SK-N-SH (cell line): Measurements from ENCODE around the gene SESTD1. TPM values are rescaled to one million over a fixed set of nuclear protein-coding genes. Genes with fewer than 3 reads are reported as not detected.
A peak's percentile ranks its signal among the peaks of the same experiment; 100 is the strongest.

Experiments
- CTCF ChIA-PET: fragments of 300-600, 350-600 bp; formaldehyde crosslinking; extraction: SDS; loops from one replicate; lab custom pipeline; 2021; lab: Yijun Ruan, JAX
- POLR2A ChIA-PET: fragments of 350-600 bp; sonication (Branson Sonifier 250); formaldehyde crosslinking; extraction: SDS; loops from one replicate; lab custom pipeline; 2020; ENCODE audit warnings: antibody characterized with exemption, inconsistent platforms; lab: Yijun Ruan, JAX
- DNase-seq: peaks from one replicate; pipeline ENCODE4 v3.0.0; 2012
- H2AFZ ChIP-seq: fragments of 200-600 bp; sonication (generic); 2 replicates; pipeline ENCODE4 v1.8.1; 2016; ENCODE audit warnings: antibody characterized with exemption, mild to moderate bottlenecking, low read depth
- H3F3A ChIP-seq: fragments of 200-600 bp; sonication (generic); replicated peaks from 2 replicates; pipeline ENCODE3; 2016; ENCODE audit warnings: antibody characterized with exemption, mild to moderate bottlenecking; ENCODE audit not compliant: insufficient read depth
- H3K27ac ChIP-seq, 2 experiments: fragments of 200-500 bp in 1 of 2; fragments of 200-600 bp in 1 of 2; sonication (Bioruptor generic) in 1 of 2; sonication (generic), shearing (Covaris generic) in 1 of 2; 2 replicates each; pipeline versions ENCODE4 v1.5.1 to v1.6.1; 2014 to 2016; ENCODE audit warnings: low read depth in 2 of 2, inconsistent platforms in 1 of 2, low read length in 1 of 2, mild to moderate bottlenecking in 1 of 2, mixed read lengths in 1 of 2
- H3K27me3 ChIP-seq: fragments of 200-600 bp; sonication (generic), shearing (Covaris generic); 2 replicates; pipeline ENCODE4 v1.6.1; 2016; ENCODE audit warnings: mixed run types; ENCODE audit not compliant: insufficient read depth
- H3K36me3 ChIP-seq, 2 experiments: fragments of 200-500 bp in 1 of 2; fragments of 200-600 bp in 1 of 2; sonication (Bioruptor generic) in 1 of 2; sonication (generic) in 1 of 2; replicated peaks in 1 of 2; 2 replicates each; pipeline versions ENCODE3 to v1.5.1; 2014 to 2016; ENCODE audit warnings: low read length in 1 of 2, mild to moderate bottlenecking in 1 of 2; ENCODE audit not compliant: insufficient read depth in 2 of 2, control insufficient read depth in 1 of 2
- H3K4me1 ChIP-seq, 2 experiments: fragments of 200-500 bp in 1 of 2; fragments of 200-600 bp in 1 of 2; sonication (Bioruptor generic) in 1 of 2; sonication (generic), shearing (Covaris generic) in 1 of 2; 2 replicates each; pipeline versions ENCODE4 v1.5.1 to v1.6.1; 2014 to 2016; ENCODE audit warnings: low read depth in 1 of 2, low read length in 1 of 2, mixed run types in 1 of 2; ENCODE audit not compliant: insufficient read depth in 2 of 2, control insufficient read depth in 1 of 2
- H3K4me2 ChIP-seq: fragments of 200-600 bp; sonication (generic), shearing (Covaris generic); 2 replicates; pipeline ENCODE4 v1.6.1; 2017; ENCODE audit warnings: mixed run types
- H3K4me3 ChIP-seq, 2 experiments: fragments of 200-500 bp in 1 of 2; fragments of 200-600 bp in 1 of 2; sonication (Bioruptor generic) in 1 of 2; sonication (generic), shearing (Covaris generic) in 1 of 2; 2 replicates each; pipeline versions ENCODE4 v1.5.1 to v1.8.1; 2014 to 2016; ENCODE audit warnings: low read depth in 2 of 2, inconsistent platforms in 1 of 2, low read length in 1 of 2, mild to moderate bottlenecking in 1 of 2, mixed read lengths in 1 of 2, moderate library complexity in 1 of 2
- H3K79me2 ChIP-seq: fragments of 200-600 bp; sonication (generic); 2 replicates; pipeline ENCODE4 v1.8.1; 2017; ENCODE audit warnings: mild to moderate bottlenecking; ENCODE audit not compliant: insufficient read depth
- H3K9ac ChIP-seq: fragments of 200-600 bp; sonication (generic); 2 replicates; pipeline ENCODE4 v1.6.1; 2017; ENCODE audit warnings: mixed run types
- H3K9me2 ChIP-seq: fragments of 200-600 bp; sonication (generic); 2 replicates; pipeline ENCODE4 v1.6.1; 2017; ENCODE audit warnings: mixed run types
- H3K9me3 ChIP-seq: fragments of 200-600 bp; sonication (generic); 2 replicates; pipeline ENCODE4 v1.6.1; 2017; ENCODE audit warnings: mixed run types, mild to moderate bottlenecking, moderate library complexity
- H4K20me1 ChIP-seq: fragments of 200-600 bp; sonication (generic); 2 replicates; pipeline ENCODE4 v1.6.1; 2017; ENCODE audit warnings: mild to moderate bottlenecking, mixed run types; ENCODE audit not compliant: insufficient read depth
- EP300 ChIP-seq, 2 experiments: IDR thresholded peaks; 2 replicates each; pipeline versions ENCODE4 v1.4.0 to v1.6.1; 2012; ENCODE audit warnings: borderline replicate concordance in 1 of 2, low read depth in 1 of 2, low read length in 1 of 2
- EZH2phosphoT487 ChIP-seq: fragments of 200-600 bp; sonication (generic); IDR thresholded peaks from 2 replicates; pipeline ENCODE4 v1.6.1; 2017; ENCODE audit warnings: low read depth, mixed run types, mild to moderate bottlenecking, antibody characterized with exemption, moderate library complexity, borderline replicate concordance
- FOSL2 ChIP-seq: IDR thresholded peaks from 2 replicates; pipeline ENCODE4 v1.4.0; 2012; ENCODE audit warnings: low read depth, mild to moderate bottlenecking, moderate library complexity, borderline replicate concordance
- JUND ChIP-seq: IDR thresholded peaks from 2 replicates; pipeline ENCODE4 v1.4.0; 2012
- NRF1 ChIP-seq: IDR thresholded peaks from 2 replicates; pipeline ENCODE4 v1.6.1; 2012; ENCODE audit warnings: low read depth, mild to moderate bottlenecking, low read length
- POLR2AphosphoS5 ChIP-seq: IDR thresholded peaks from 2 replicates; pipeline ENCODE4 v1.6.1; 2012; ENCODE audit warnings: low read depth, low read length
- RCOR1 ChIP-seq: fragments of 150-350 bp; IDR thresholded peaks from 2 replicates; pipeline ENCODE4 v1.6.1; 2017; ENCODE audit warnings: antibody characterized with exemption, low read length
- RFX5 ChIP-seq: IDR thresholded peaks from 2 replicates; pipeline ENCODE4 v1.6.1; 2012; ENCODE audit warnings: mild to moderate bottlenecking, improper control_type of control experiment, low read length
- SIN3A ChIP-seq: IDR thresholded peaks from 2 replicates; pipeline ENCODE4 v1.6.1; 2012; ENCODE audit warnings: low read depth, mild to moderate bottlenecking, low read length, moderate library complexity, borderline replicate concordance
- TCF12 ChIP-seq: IDR thresholded peaks from 2 replicates; pipeline ENCODE4 v1.4.0; 2012
- TEAD4 ChIP-seq: IDR thresholded peaks from 2 replicates; pipeline ENCODE4 v1.4.0; 2012; ENCODE audit warnings: mild to moderate bottlenecking, borderline replicate concordance; ENCODE audit not compliant: insufficient read depth
- WGBS: methylation state at CpG from one replicate; pipeline ENCODE4 v1.1.6; 2017; ENCODE audit warnings: low lambda C conversion rate; 5-methylcytosine and 5-hydroxymethylcytosine counted together
- polyA plus RNA-seq, 3 experiments: library from polyadenylated mRNA; depleted of rRNA; stranded (reverse); fragments of >200 nt; gene quantifications; 2 replicates each; pipeline ENCODE4 v1.2.3, GENCODE V29; 2012
- TF ChIP-seq, protein P1 (sequence below): fragments of 150-350 bp; IDR thresholded peaks from 2 replicates; pipeline ENCODE4 v1.6.1; 2016; ENCODE audit warnings: mild to moderate bottlenecking, low read depth, low read length
- TF ChIP-seq, protein P2 (sequence below): IDR thresholded peaks from 2 replicates; pipeline ENCODE4 v1.6.1; 2012; ENCODE audit warnings: mild to moderate bottlenecking, low read depth, low read length, moderate library complexity
- TF ChIP-seq, protein P3 (sequence below): fragments of 150-350 bp; IDR thresholded peaks from 2 replicates; pipeline ENCODE4 v1.6.1; 2017; ENCODE audit warnings: antibody characterized with exemption, low read length, low read depth, borderline replicate concordance

SESTD1 gene
- polyA plus RNA-seq, 1 of the 3 experiments (the other 2 are of a cell fraction), result 4.6 TPM

DNA sequence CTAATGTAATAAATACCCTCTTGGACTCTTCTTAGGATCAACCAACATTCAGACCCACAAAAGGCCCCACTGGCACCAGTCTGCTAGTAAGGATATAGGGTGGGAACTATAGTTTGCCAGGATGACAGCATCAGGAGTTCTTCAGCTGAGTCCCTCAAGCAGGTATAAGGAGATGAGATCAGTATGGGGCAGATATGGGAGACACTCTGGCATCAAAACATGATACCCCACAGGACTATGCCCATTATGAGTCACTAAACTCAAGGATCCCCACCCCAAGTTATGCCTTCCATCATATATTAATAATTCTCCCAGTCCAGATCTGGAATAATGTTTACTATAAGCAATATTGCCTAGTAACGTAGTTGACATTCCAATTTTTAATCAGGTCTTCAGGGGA, 131.6 kb downstream of the SESTD1 start (continued):
- TF ChIP-seq, protein P1, sequence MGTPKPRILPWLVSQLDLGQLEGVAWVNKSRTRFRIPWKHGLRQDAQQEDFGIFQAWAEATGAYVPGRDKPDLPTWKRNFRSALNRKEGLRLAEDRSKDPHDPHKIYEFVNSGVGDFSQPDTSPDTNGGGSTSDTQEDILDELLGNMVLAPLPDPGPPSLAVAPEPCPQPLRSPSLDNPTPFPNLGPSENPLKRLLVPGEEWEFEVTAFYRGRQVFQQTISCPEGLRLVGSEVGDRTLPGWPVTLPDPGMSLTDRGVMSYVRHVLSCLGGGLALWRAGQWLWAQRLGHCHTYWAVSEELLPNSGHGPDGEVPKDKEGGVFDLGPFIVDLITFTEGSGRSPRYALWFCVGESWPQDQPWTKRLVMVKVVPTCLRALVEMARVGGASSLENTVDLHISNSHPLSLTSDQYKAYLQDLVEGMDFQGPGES, result no peak
- TF ChIP-seq, protein P2, sequence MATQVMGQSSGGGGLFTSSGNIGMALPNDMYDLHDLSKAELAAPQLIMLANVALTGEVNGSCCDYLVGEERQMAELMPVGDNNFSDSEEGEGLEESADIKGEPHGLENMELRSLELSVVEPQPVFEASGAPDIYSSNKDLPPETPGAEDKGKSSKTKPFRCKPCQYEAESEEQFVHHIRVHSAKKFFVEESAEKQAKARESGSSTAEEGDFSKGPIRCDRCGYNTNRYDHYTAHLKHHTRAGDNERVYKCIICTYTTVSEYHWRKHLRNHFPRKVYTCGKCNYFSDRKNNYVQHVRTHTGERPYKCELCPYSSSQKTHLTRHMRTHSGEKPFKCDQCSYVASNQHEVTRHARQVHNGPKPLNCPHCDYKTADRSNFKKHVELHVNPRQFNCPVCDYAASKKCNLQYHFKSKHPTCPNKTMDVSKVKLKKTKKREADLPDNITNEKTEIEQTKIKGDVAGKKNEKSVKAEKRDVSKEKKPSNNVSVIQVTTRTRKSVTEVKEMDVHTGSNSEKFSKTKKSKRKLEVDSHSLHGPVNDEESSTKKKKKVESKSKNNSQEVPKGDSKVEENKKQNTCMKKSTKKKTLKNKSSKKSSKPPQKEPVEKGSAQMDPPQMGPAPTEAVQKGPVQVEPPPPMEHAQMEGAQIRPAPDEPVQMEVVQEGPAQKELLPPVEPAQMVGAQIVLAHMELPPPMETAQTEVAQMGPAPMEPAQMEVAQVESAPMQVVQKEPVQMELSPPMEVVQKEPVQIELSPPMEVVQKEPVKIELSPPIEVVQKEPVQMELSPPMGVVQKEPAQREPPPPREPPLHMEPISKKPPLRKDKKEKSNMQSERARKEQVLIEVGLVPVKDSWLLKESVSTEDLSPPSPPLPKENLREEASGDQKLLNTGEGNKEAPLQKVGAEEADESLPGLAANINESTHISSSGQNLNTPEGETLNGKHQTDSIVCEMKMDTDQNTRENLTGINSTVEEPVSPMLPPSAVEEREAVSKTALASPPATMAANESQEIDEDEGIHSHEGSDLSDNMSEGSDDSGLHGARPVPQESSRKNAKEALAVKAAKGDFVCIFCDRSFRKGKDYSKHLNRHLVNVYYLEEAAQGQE, result no peak
- no peak for TF ChIP-seq RFX5
- no peak for TF ChIP-seq SIN3A
- no peak for TF ChIP-seq FOSL2
- TF ChIP-seq, all 33 proteins: peak for 0

DNA sequence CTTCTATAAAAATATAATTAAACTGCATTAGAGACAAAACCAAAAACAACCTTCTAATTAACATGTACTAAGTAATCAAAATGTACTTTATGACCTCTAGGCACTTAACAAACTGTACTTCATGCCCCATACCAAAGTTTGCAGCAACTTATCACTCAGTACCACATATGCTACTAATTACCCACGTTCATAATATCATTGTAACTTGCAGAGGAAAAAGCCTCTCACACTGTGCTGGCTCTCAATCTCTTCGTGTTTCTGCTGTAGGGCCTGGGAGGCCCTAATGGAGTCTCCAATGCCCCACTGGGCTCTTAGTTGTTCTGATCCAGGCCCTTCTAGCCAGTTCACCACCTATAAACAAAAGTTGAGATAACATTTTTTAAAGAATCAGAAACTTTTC, 132.6 kb downstream of the SESTD1 start:
- Histone ChIP-seq H3K4me3 (no peak overlapping the region), H3K27me3 (no peaks in the 10 kb centered on the region), H3K9me2 (no peaks in the 10 kb centered on the region), H3F3A (peaks cover 3% of the 10 kb centered on the region), H3K27ac (peak overlapping the region in 1 of 2 experiments; percentile 50; a peak in 2 of 4 replicates), H3K4me1 (peaks cover 0 to 4% of the 10 kb centered on the region in 2 experiments; a peak in 2 of 4 replicates), H3K9me3 (no peaks in the 10 kb centered on the region), H3K36me3 (peaks cover 0 to 13% of the 10 kb centered on the region in 2 experiments)
- TF ChIP-seq POLR2AphosphoS5, result no peak
- no peak for TF ChIP-seq TEAD4
- 0 out of 2 replicates have a peak, but pooled peaks have one; percentile 46 for TF ChIP-seq RCOR1
- 0 out of 4 replicates have a peak, but pooled peaks of 1 of the 2 experiments have one; percentile 32 for TF ChIP-seq EP300 (IDR thresholded peaks at IDR 0.05; ENCODE audit: borderline replicate concordance in 1 of 2, low read depth in 1 of 2, low read length in 1 of 2)
- TF ChIP-seq JUND, result no peak
- TF ChIP-seq NRF1, result no peak
- no peak for TF ChIP-seq RFX5
- no peak for TF ChIP-seq SIN3A
- TF ChIP-seq TCF12, result peak; percentile 34; the same call in 1 of the 2 replicates
- TF ChIP-seq, protein P3, sequence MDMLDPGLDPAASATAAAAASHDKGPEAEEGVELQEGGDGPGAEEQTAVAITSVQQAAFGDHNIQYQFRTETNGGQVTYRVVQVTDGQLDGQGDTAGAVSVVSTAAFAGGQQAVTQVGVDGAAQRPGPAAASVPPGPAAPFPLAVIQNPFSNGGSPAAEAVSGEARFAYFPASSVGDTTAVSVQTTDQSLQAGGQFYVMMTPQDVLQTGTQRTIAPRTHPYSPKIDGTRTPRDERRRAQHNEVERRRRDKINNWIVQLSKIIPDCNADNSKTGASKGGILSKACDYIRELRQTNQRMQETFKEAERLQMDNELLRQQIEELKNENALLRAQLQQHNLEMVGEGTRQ, result no peak
- TF ChIP-seq EZH2phosphoT487, result no peak
- TF ChIP-seq, all 33 proteins: peak for 3
- peak; percentile 25 for DNase-seq
- CTCF ChIA-PET, result interaction anchor here (0.6 to 1.4 kb wide), 4 partner anchors 13 to 387 kb away, joined by 3 to 5 read pairs (median 4); no protein-coding TSS in a partner anchor
- Histone ChIP-seq H2AFZ (no peak overlapping the region), H3K9ac (no peak overlapping the region), H3K79me2 (no peaks in the 10 kb centered on the region), H3K4me2 (no peak overlapping the region), H4K20me1 (no peaks in the 10 kb centered on the region)
- POLR2A ChIA-PET, result no interaction called here
- WGBS, result 15% methylated on average over 2 of the region's 2 CpGs
